Left ventricle myocardium inferior (tissue), 1 donor: ENCODE results near the gene FBXL4. TPM values are rescaled to one million over a fixed set of nuclear protein-coding genes. Genes with fewer than 3 reads are reported as not detected.

Experiments
- DNase-seq: peaks from one replicate; pipeline ENCODE4 v3.0.0-alpha.2; 2020
- H3K27ac ChIP-seq: fragments of 200-600 bp; replicated peaks from 2 replicates; pipeline ENCODE4 v1.8.0; 2021
- H3K27me3 ChIP-seq: fragments of 200-600 bp; 2 replicates; pipeline ENCODE4 v1.8.0; 2021; ENCODE audit warnings: low read depth
- H3K36me3 ChIP-seq: fragments of 200-600 bp; 2 replicates; pipeline ENCODE4 v1.8.0; 2021
- H3K4me1 ChIP-seq: fragments of 200-600 bp; 2 replicates; pipeline ENCODE4 v1.8.0; 2021
- H3K4me3 ChIP-seq: fragments of 200-600 bp; 2 replicates; pipeline ENCODE4 v1.8.0; 2021; ENCODE audit warnings: mild to moderate bottlenecking, moderate library complexity
- H3K9me3 ChIP-seq: fragments of 200-600 bp; replicated peaks from 2 replicates; pipeline ENCODE4 v1.8.0; 2021
- CTCF ChIP-seq: fragments of 200-600 bp; IDR thresholded peaks from 2 replicates; pipeline ENCODE4 v1.8.0; 2021; ENCODE audit warnings: antibody characterized with exemption, mild to moderate bottlenecking, borderline replicate concordance
- intact Hi-C: fragments of 100-400 bp; cut with micrococcal nuclease; formaldehyde crosslinking; loops from one replicate; pipeline ENCODE4 v1.11.0; 2022
- total RNA-seq: library from RNA; stranded (reverse); fragmentation: NEBNext Ultra II Directional; extraction: Animal tissue kit (Norgen Biotek cat#: 25700); gene quantifications from one replicate; pipeline ENCODE4 v1.2.1, GENCODE V29; 2021
- donor health status: DM: no; HTN: yes; CAD: no; lungs with severe emphysema.

The FBXL4 gene
- total RNA-seq, 1 donor from 2014 or later = 17.2 TPM

GRCh38 chr6:98975421-98975820 lies 27.7 kb upstream of the FBXL4 start:
- Histone ChIP-seq H3K36me3 (no peaks in the 10 kb centered on the region), H3K4me3 (no peak overlapping the region), H3K4me1 (peaks cover 38% of the 10 kb centered on the region), H3K9me3 (no peaks in the 10 kb centered on the region), H3K27ac (no peak overlapping the region), H3K27me3 (no peaks in the 10 kb centered on the region)
- no peak for DNase-seq
- TF ChIP-seq CTCF = no peak
- intact Hi-C loops = no loop called here

- no peaks in the 10 kb centered on the region for H3K36me3 ChIP-seq
- no peak for DNase-seq
- no peaks in the 10 kb centered on the region for H3K27me3 ChIP-seq
- H3K4me1 ChIP-seq = peaks cover 32% of the 10 kb centered on the region
- intact Hi-C loops = no loop called here
- H3K27ac ChIP-seq = no peak overlapping the region
- no peaks in the 10 kb centered on the region for H3K9me3 ChIP-seq
- TF ChIP-seq CTCF = no peak
- no peak overlapping the region for H3K4me3 ChIP-seq
These were observed 26.6 kb upstream of the FBXL4 start for GRCh38 chr6:98974309-98974708.

- no peaks in the 10 kb centered on the region for H3K36me3 ChIP-seq
- H3K27ac ChIP-seq = no peak overlapping the region
- H3K9me3 ChIP-seq = peaks cover 7% of the 10 kb centered on the region
- intact Hi-C loops = no loop called here
- H3K4me3 ChIP-seq = no peak overlapping the region
- no peaks in the 10 kb centered on the region for H3K27me3 ChIP-seq
- TF ChIP-seq CTCF = no peak
- no peak for DNase-seq
- H3K4me1 ChIP-seq = peaks cover 27% of the 10 kb centered on the region
These were observed 25.8 kb upstream of the FBXL4 start for GRCh38 chr6:98973571-98973970.

GRCh38 chr6:98971303-98971702 lies 23.6 kb upstream of the FBXL4 start:
- Histone ChIP-seq H3K27me3 (no peaks in the 10 kb centered on the region), H3K9me3 (peaks cover 7% of the 10 kb centered on the region), H3K36me3 (no peaks in the 10 kb centered on the region), H3K27ac (no peak overlapping the region), H3K4me3 (no peak overlapping the region), H3K4me1 (peaks cover 5% of the 10 kb centered on the region)
- intact Hi-C loops = no loop called here
- no peak for TF ChIP-seq CTCF
- no peak for DNase-seq

GRCh38 chr6:98970469-98970868 lies 22.7 kb upstream of the FBXL4 start:
- H3K27me3 ChIP-seq = no peaks in the 10 kb centered on the region
- no peak for DNase-seq
- H3K9me3 ChIP-seq = peaks cover 7% of the 10 kb centered on the region
- H3K27ac ChIP-seq = no peak overlapping the region
- no peak for TF ChIP-seq CTCF
- intact Hi-C loops = no loop called here
- H3K4me1 ChIP-seq = peaks cover 5% of the 10 kb centered on the region
- H3K4me3 ChIP-seq = no peak overlapping the region
- H3K36me3 ChIP-seq = no peaks in the 10 kb centered on the region

- no peak for TF ChIP-seq CTCF
- H3K4me3 ChIP-seq = no peak overlapping the region
- peaks cover 7% of the 10 kb centered on the region for H3K9me3 ChIP-seq
- H3K27ac ChIP-seq = no peak overlapping the region
- peaks cover 7% of the 10 kb centered on the region for H3K4me1 ChIP-seq
- intact Hi-C loops = no loop called here
- H3K36me3 ChIP-seq = no peaks in the 10 kb centered on the region
- no peak for DNase-seq
- H3K27me3 ChIP-seq = peaks cover 9% of the 10 kb centered on the region
These were observed 19.9 kb upstream of the FBXL4 start for GRCh38 chr6:98967616-98968015.
